CD4-positive, alpha-beta T cell (primary cell): ENCODE data around the gene SCAMP3. TPM values are rescaled to one million over a fixed set of nuclear protein-coding genes. Genes with fewer than 3 reads are reported as not detected.

Experiments used
- ATAC-seq: fragments of 200-7000 bp; cut with Tn5 transposase; one replicate; pipeline ENCODE4 v1.10.0; 2022; ENCODE audit warnings: mild to moderate bottlenecking; ENCODE audit not compliant: poor library complexity
- CTCF ChIA-PET: fragments of 350-600 bp; sonication (Branson Sonifier 250); formaldehyde crosslinking; loops from one replicate; lab custom pipeline; 2021; ENCODE audit warnings: antibody characterized with exemption, inconsistent platforms; lab: Charles Lee
- POLR2A ChIA-PET: fragments of 350-600 bp; sonication (Branson Sonifier 250); formaldehyde crosslinking; loops from one replicate; lab custom pipeline; 2021; ENCODE audit warnings: antibody characterized with exemption, inconsistent platforms; lab: Charles Lee
- DNase-seq, 14 experiments: peaks; one replicate each; pipeline ENCODE4 v3.0.0-alpha.2; 2013 to 2020; ENCODE audit warnings: mixed read lengths in 2 of 14
- H3K27ac ChIP-seq, 2 donors: one replicate each; pipeline versions ENCODE4 v1.5.1 to v1.7.0; 2013; ENCODE audit warnings: low read length in 2 of 2, low read depth in 1 of 2, mild to moderate bottlenecking in 1 of 2
- H3K27me3 ChIP-seq, 2 experiments: 1 replicate in 1 of 2; 2 replicates in 1 of 2; pipeline versions ENCODE4 v1.6.1 to v1.7.0; 2013; ENCODE audit warnings: low read length in 2 of 2, control low read depth in 1 of 2, mild to moderate bottlenecking in 1 of 2, moderate library complexity in 1 of 2; ENCODE audit not compliant: insufficient read depth in 2 of 2, control insufficient read depth in 1 of 2
- H3K36me3 ChIP-seq: one replicate; pipeline ENCODE4 v1.6.1; 2013; ENCODE audit warnings: low read length, control low read depth; ENCODE audit not compliant: insufficient read depth
- H3K4me1 ChIP-seq: one replicate; pipeline ENCODE4 v1.6.1; 2013; ENCODE audit warnings: low read length, control low read depth; ENCODE audit not compliant: insufficient read depth
- H3K4me3 ChIP-seq: one replicate; pipeline ENCODE4 v1.5.1; 2013; ENCODE audit warnings: mild to moderate bottlenecking, low read length, moderate library complexity
- H3K9me3 ChIP-seq, 2 experiments: 1 replicate in 1 of 2; 2 replicates in 1 of 2; pipeline versions ENCODE4 v1.6.1 to v1.7.0; 2013; ENCODE audit warnings: low read length in 2 of 2, mild to moderate bottlenecking in 2 of 2, control low read depth in 1 of 2, moderate library complexity in 1 of 2; ENCODE audit not compliant: control insufficient read depth in 1 of 2, insufficient read depth in 1 of 2
- H3K27ac Mint-ChIP-seq: one replicate; pipeline ENCODE4 v1.8.0; 2020; ENCODE audit warnings: mixed read lengths
- H3K27me3 Mint-ChIP-seq: one replicate; pipeline ENCODE4 v1.8.0; 2021; ENCODE audit warnings: mixed read lengths
- H3K36me3 Mint-ChIP-seq: one replicate; pipeline ENCODE4 v1.8.0; 2021; ENCODE audit warnings: low read depth, mixed read lengths
- H3K4me1 Mint-ChIP-seq: one replicate; pipeline ENCODE4 v1.8.0; 2021; ENCODE audit warnings: low read depth, mixed read lengths
- H3K4me3 Mint-ChIP-seq: one replicate; pipeline ENCODE4 v1.8.0; 2020; ENCODE audit warnings: mild to moderate bottlenecking, mixed read lengths
- H3K9me3 Mint-ChIP-seq: one replicate; pipeline ENCODE4 v1.8.0; 2020; ENCODE audit warnings: mixed read lengths
- intact Hi-C, 2 experiments: fragments of 100-400 bp; cut with DNase I in 1 of 2; cut with micrococcal nuclease in 1 of 2; formaldehyde crosslinking; loops; one replicate each; pipeline versions ENCODE4 v1.15.1 to v1.9.0; 2023 to 2025; cut with DNase I, micrococcal nuclease
- total RNA-seq, 174 experiments: library from RNA in 2 of 174; stranded (reverse) in 2 of 174; gene quantifications; one replicate each; pipeline ENCODE4 v1.2.3 and lab custom pipeline; 2021 to 2026
- TF ChIP-seq, protein P1 (sequence below): fragments of 200-600 bp; IDR thresholded peaks from one replicate; pipeline ENCODE4 v1.8.0; 2022; ENCODE audit warnings: antibody characterized with exemption, mild to moderate bottlenecking

The SCAMP3 gene
- total RNA-seq, 2 experiments from 2014 or later = 54.8 to 55.6 TPM

DNA sequence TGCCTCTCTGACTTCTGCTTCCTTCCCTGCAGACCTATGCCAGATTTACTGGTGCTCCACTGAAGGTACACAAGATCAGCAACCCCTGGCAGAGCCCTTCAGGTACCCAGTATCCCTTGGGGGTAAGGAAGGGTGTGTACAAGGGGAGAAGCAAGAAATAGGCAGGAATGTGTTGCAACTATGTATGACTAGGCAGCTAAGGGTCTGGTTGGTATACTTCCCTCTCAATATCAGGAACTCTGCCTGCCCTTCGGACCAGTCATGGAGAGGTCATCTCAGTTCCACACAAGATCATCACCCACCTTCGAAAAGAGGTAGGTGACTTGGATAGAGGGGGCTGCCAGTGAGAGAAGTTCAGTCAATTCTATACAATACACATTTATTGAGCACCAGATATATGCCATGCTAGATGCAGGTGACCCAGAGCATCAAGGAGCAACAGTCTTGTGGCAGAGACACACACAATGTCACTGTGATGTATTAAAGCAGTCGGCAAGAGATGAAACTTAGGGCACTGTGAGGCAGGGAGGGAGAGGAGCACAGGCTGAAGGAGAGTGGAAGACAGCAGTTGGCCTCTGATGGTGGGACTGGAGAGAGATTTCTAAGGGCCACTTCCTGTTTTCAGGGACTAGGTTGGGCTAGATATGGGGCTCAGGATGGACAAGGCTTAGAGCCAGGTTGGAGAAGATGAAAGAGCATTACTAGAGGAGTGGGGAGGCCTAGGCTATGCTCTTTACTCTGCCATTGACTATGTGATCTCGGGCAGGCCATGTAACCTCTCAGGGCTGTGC, 51.7 kb downstream of the SCAMP3 start:
- H3K27ac Mint-ChIP-seq = peak overlapping the region; percentile 32
- Histone ChIP-seq H3K4me3 (no peak overlapping the region), H3K27me3 (no peaks in the 10 kb centered on the region), H3K4me1 (peaks cover 39% of the 10 kb centered on the region), H3K9me3 (no peaks in the 10 kb centered on the region), H3K36me3 (peaks cover 11% of the 10 kb centered on the region), H3K27ac (no peak overlapping the region)
- POLR2A ChIA-PET = interaction anchor here (0.7 kb wide), 1 partner anchor 190 kb away, joined by 3 read pairs; no protein-coding TSS in a partner anchor
- H3K36me3 Mint-ChIP-seq = peaks cover 20% of the 10 kb centered on the region
- DNase-seq = peak in 2 of 14 experiments; percentile 45 to 55
- TF ChIP-seq, protein P1, sequence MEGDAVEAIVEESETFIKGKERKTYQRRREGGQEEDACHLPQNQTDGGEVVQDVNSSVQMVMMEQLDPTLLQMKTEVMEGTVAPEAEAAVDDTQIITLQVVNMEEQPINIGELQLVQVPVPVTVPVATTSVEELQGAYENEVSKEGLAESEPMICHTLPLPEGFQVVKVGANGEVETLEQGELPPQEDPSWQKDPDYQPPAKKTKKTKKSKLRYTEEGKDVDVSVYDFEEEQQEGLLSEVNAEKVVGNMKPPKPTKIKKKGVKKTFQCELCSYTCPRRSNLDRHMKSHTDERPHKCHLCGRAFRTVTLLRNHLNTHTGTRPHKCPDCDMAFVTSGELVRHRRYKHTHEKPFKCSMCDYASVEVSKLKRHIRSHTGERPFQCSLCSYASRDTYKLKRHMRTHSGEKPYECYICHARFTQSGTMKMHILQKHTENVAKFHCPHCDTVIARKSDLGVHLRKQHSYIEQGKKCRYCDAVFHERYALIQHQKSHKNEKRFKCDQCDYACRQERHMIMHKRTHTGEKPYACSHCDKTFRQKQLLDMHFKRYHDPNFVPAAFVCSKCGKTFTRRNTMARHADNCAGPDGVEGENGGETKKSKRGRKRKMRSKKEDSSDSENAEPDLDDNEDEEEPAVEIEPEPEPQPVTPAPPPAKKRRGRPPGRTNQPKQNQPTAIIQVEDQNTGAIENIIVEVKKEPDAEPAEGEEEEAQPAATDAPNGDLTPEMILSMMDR = no peak
- peaks cover 37% of the 10 kb centered on the region for H3K4me1 Mint-ChIP-seq
- CTCF ChIA-PET = interaction anchor here (2.8 kb wide), 1 partner anchor 17 kb away, joined by 15 read pairs; no protein-coding TSS in a partner anchor
- intact Hi-C loops = no loop called here
- peak overlapping the region; percentile 54 for H3K4me3 Mint-ChIP-seq
- ATAC-seq = no peak
- no peaks in the 10 kb centered on the region for H3K9me3 Mint-ChIP-seq
- no peaks in the 10 kb centered on the region for H3K27me3 Mint-ChIP-seq

DNA sequence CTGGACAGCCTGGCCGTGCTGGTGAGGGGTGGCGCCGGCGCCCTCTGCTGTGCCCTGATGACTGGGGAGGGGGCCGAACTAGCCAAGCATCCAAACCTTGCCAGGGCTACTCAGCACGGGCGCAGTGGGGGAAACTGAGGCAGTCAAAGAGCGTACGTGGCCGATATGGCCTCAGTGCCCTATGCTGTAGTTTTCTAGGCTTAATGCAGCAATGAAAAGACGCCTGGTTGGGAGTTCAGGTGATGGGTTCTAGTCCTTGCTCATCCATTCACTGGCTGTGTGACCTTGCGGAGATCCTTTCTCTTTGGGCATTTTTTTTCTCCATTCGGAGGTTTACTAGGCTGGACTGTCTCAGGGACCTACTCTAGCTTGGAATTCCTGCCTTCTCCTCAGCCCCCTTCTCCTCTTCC, 52.8 kb downstream of the SCAMP3 start:
- Histone ChIP-seq H3K9me3 (no peaks in the 10 kb centered on the region), H3K36me3 (peaks cover 11% of the 10 kb centered on the region), H3K27ac (peak overlapping the region; percentile 99 to 100), H3K27me3 (no peaks in the 10 kb centered on the region), H3K4me1 (peaks cover 30% of the 10 kb centered on the region), H3K4me3 (peak overlapping the region; percentile 69)
- H3K27ac Mint-ChIP-seq = peak overlapping the region; percentile 96
- H3K4me3 Mint-ChIP-seq = peak overlapping the region; percentile 94
- TF ChIP-seq, protein P1 = no peak
- no peaks in the 10 kb centered on the region for H3K9me3 Mint-ChIP-seq
- no peaks in the 10 kb centered on the region for H3K27me3 Mint-ChIP-seq
- POLR2A ChIA-PET = interaction anchor here (1.0 to 3.7 kb wide), 8 partner anchors 16 to 114 kb away, joined by 3 to 42 read pairs (median 10); partner anchors contain the start of genes FDPS, KRTCAP2 and SCAMP3
- intact Hi-C loops = loop anchor here (2.0 to 5.0 kb wide), 3 partner anchors 15 to 72 kb away; partner anchors contain the start of gene SLC50A1 (in 1 of the 2)
- CTCF ChIA-PET = interaction anchor here (0.7 to 3.0 kb wide), 5 partner anchors 15 to 36 kb away, joined by 3 to 15 read pairs (median 6); partner anchors contain the start of gene KRTCAP2
- H3K4me1 Mint-ChIP-seq = peaks cover 31% of the 10 kb centered on the region
- peaks cover 13% of the 10 kb centered on the region for H3K36me3 Mint-ChIP-seq
- DNase-seq (no peak), ATAC-seq (no peak)

DNA sequence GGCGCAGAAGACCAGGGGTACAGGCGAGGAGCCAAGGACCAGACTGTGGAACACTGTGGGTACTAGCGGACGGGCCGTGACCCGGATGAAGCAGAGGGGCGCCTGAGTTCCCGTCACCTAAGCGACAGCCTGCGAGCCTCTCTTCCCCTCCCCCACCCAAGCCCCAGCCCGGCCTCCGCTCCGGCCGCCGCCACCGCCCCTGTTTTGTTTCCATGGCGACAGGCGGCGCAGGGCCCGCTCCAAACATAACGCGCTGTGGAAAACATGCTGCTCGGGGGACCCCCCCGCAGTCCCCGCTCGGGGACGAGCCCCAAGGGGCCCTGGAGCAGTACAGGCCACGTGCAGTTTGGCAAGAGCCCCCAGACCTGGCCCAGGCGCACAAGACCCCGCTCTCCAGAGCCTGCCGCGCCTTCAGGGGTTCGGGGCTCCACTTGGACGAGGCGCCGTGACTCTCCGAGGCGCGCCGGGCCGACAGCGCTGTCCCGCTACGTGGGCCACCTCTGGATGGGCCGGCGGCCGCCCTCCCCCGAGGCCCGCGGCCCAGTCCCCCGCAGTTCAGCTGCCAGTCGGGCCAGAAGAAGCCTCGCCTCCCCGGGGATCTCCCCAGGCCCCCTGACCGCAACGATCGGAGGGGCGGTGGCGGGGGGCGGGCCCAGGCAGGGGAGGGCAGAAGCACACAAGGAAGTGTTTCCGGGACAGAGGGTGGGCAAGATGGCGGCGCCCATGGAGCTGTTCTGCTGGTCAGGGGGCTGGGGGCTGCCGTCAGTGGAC, 53.4 kb downstream of the SCAMP3 start, which contains the start of gene MTX1:
Gene MTX1, plus strand, starts transcription at position 155 of the 771 bp plus-strand sequence. Its CDS starts 110 bp downstream, at position 265.
- peak within 1 kb of the TSS; percentile 69 for H3K4me3 ChIP-seq

More for the DNA sequence above, 53.4 kb downstream of the SCAMP3 start, which contains the start of gene MTX1:
- peaks cover 31% of the 10 kb centered on the region for H3K4me1 Mint-ChIP-seq
- H3K27me3 Mint-ChIP-seq = no peaks in the 10 kb centered on the region
- H3K4me1 ChIP-seq = peaks cover 30% of the 10 kb centered on the region
- no peaks in the 10 kb centered on the region for H3K9me3 ChIP-seq
- DNase-seq (peak; percentile 73 to 95 (median 86)), ATAC-seq (peak; percentile 80)
- intact Hi-C loops = loop anchor here (2.0 to 5.0 kb wide), 3 partner anchors 14 to 71 kb away; partner anchors contain the start of gene SLC50A1 (in 1 of the 2)
- H3K36me3 ChIP-seq = peaks cover 11% of the 10 kb centered on the region
- H3K4me3 Mint-ChIP-seq = peak within 1 kb of the TSS; percentile 94
- ChIA-PET POLR2A (interaction anchor here (0.9 to 3.7 kb wide), 10 partner anchors 16 to 115 kb away, joined by 3 to 42 read pairs (median 6); partner anchors contain the start of genes FDPS, KRTCAP2 and SCAMP3), CTCF (interaction anchor here (0.7 to 3.0 kb wide), 7 partner anchors 15 to 115 kb away, joined by 3 to 15 read pairs (median 6); partner anchors contain the start of gene KRTCAP2)
- TF ChIP-seq, protein P1 = no peak
- H3K27ac Mint-ChIP-seq = peak within 1 kb of the TSS; percentile 96
- H3K36me3 Mint-ChIP-seq = peaks cover 13% of the 10 kb centered on the region
- no peaks in the 10 kb centered on the region for H3K9me3 Mint-ChIP-seq
- peak within 1 kb of the TSS; percentile 99 to 100 for H3K27ac ChIP-seq
- no peaks in the 10 kb centered on the region for H3K27me3 ChIP-seq
